Measurements from ENCODE around the gene MAPKBP1. TPM values are rescaled to one million over a fixed set of nuclear protein-coding genes. Genes with fewer than 3 reads are reported as not detected.
A peak's percentile ranks its signal among the peaks of the same experiment; 100 is the strongest.

The MAPKBP1 gene
- total and polyA plus RNA-seq, 2 of the 13 experiments (the other 11 are each of a cell fraction or from before 2014, with no cell fraction given), result 3.0 to 7.3 TPM

DNA sequence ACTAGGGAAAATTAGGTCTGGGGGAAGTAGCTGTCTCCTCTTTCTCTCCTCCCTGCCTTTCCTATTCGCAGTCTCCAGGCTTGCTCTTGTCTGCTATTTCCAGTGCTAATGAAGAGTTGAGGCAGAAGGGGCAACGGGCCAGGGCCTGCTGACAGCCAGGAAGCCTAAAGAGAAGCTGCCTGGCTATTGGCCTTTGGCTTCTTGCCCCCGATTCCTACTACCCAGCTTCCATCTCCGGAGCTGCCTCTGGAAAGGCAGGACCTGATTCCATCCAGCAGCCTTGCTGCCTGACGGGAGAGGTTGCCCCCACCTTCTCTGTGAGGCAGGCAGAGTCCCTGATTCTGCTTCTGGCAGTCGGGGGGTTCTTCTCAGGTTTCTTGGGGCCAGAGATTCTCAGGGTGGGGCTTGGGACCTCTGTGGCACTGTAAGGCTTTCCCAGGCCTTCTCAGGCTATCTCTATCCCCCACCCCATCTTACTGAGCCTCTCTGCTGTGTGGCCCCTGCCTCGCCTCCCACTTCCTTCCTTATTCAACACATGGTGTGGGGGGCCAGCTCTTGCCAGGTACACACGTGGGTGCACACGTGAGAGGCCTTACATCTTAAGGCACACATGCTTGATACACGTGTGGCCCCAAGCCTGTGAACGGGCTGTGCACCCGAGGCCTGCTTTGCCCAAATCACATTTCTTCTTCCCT is 35.4 kb downstream of the MAPKBP1 start (continued):
- TF ChIP-seq PRDM4 (CRISPR knock-in tag; IDR thresholded peaks at IDR 0.05; ENCODE audit: borderline replicate concordance), result no peak
- TF ChIP-seq, protein P1, sequence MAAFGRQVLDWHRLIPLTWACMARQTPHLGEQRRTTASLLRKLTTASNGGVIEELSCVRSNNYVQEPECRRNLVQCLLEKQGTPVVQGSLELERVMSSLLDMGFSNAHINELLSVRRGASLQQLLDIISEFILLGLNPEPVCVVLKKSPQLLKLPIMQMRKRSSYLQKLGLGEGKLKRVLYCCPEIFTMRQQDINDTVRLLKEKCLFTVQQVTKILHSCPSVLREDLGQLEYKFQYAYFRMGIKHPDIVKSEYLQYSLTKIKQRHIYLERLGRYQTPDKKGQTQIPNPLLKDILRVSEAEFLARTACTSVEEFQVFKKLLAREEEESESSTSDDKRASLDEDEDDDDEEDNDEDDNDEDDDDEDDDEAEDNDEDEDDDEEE (CRISPR knock-in tag; IDR thresholded peaks at IDR 0.05), result no peak

GRCh38 chr15:41810651-41811431 is 36.6 kb downstream of the MAPKBP1 start:
- no TSS peak for BruUV-seq (replicated peaks)
- Histone ChIP-seq H3K4me2 (ENCODE audit: low read depth, low read length) (no peak overlapping the region), H3K27me3 (ENCODE audit: control insufficient read depth in 1 of 2, insufficient read depth in 2 of 2, low read length in 2 of 2) (no peaks in the 10 kb centered on the region), H3K4me1 (ENCODE audit: insufficient read depth, low read length) (no peaks in the 10 kb centered on the region), H3K9me3 (ENCODE audit: low read length) (no peaks in the 10 kb centered on the region), H3K79me2 (ENCODE audit: insufficient read depth, low read length) (no peaks in the 10 kb centered on the region), H3K9ac (ENCODE audit: insufficient read depth, low read depth, low read length) (no peak overlapping the region), H3K27ac (ENCODE audit: extremely low read length, insufficient read depth, low read length) (no peak overlapping the region), H3K36me3 (replicated peaks in 1 of 2; ENCODE audit: control insufficient read depth in 1 of 2, insufficient read depth in 2 of 2, low read length in 2 of 2) (peaks cover 3 to 7% of the 10 kb centered on the region in 2 experiments; a peak in 1 of 5 replicates), H2AFZ (ENCODE audit: low read length) (no peak overlapping the region), H4K20me1 (ENCODE audit: insufficient read depth, low read length) (no peaks in the 10 kb centered on the region), H3K4me3 (replicated peaks in 1 of 3; ENCODE audit: insufficient read depth in 1 of 3, low read depth in 2 of 3, low read length in 3 of 3) (no peak overlapping the region)
- FAIRE-seq, result no peak
- ChIA-PET POLR2A (interaction anchor here (1.4 to 3.4 kb wide), 2 partner anchors 37 to 267 kb away, joined by 3 to 20 read pairs; partner anchors contain the start of genes MAPKBP1 and RPAP1), CTCF (ENCODE audit: low intra/inter-chr PET ratio, low total read pairs) (interaction anchor here (4.8 kb wide), 1 partner anchor 38 kb away, joined by 98 read pairs; the partner anchor contains the start of gene MAPKBP1)
- in situ Hi-C loops (cut with HindIII; ENCODE audit: extremely low pct_ligation_motif_present, low pct_unique_long_range_greater_than_20kb) (loop anchor here (5.0 kb wide), 1 partner anchor 39 kb away; the partner anchor contains the start of gene MAPKBP1), intact Hi-C loops (cut with micrococcal nuclease; ENCODE audit: unreplicated experiment) (loop anchor here (1.0 to 5.0 kb wide), 2 partner anchors 39 to 249 kb away; no protein-coding TSS in a partner anchor)
- WGBS (ENCODE audit: low lambda C conversion rate), result 100% methylated on average over 5 of the region's 5 CpGs
- ATAC-seq, result peak; percentile 15
- DNase-seq (ENCODE audit: low spot score), result no peak
- no peak for TF ChIP-seq ZNF775 (CRISPR knock-in tag; IDR thresholded peaks at IDR 0.05; ENCODE audit: borderline replicate concordance)
- 0 out of 2 replicates have a peak, but pooled peaks have one; percentile 25 for TF ChIP-seq HES4 (CRISPR knock-in tag; IDR thresholded peaks at IDR 0.05; ENCODE audit: borderline replicate concordance)
- no peak for TF ChIP-seq TRIM24 (CRISPR knock-in tag; IDR thresholded peaks at IDR 0.05)
- no peak for TF ChIP-seq TSC22D2 (CRISPR knock-in tag; IDR thresholded peaks at IDR 0.05; ENCODE audit: borderline replicate concordance)
- no peak for TF ChIP-seq REPIN1 (CRISPR knock-in tag; IDR thresholded peaks at IDR 0.05; ENCODE audit: borderline replicate concordance, low read depth)
- TF ChIP-seq, protein P2, sequence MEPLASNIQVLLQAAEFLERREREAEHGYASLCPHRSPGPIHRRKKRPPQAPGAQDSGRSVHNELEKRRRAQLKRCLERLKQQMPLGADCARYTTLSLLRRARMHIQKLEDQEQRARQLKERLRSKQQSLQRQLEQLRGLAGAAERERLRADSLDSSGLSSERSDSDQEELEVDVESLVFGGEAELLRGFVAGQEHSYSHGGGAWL (CRISPR knock-in tag; IDR thresholded peaks at IDR 0.05), result no peak
- no peak for TF ChIP-seq SMARCE1 (IDR thresholded peaks at IDR 0.05; ENCODE audit: borderline replicate concordance)
- TF ChIP-seq ATF7 (IDR thresholded peaks at IDR 0.05), result no peak
- TF ChIP-seq ATF7 (CRISPR knock-in tag; IDR thresholded peaks at IDR 0.05), result no peak
- no peak for TF ChIP-seq AKAP8 (CRISPR knock-in tag; IDR thresholded peaks at IDR 0.05)
- no peak for TF ChIP-seq ZNF569 (CRISPR knock-in tag; IDR thresholded peaks at IDR 0.05; ENCODE audit: borderline replicate concordance)
- TF ChIP-seq KDM1A (CRISPR knock-in tag; IDR thresholded peaks at IDR 0.05), result no peak
- no peak for TF ChIP-seq SRSF4 (IDR thresholded peaks at IDR 0.05; ENCODE audit: low read depth, low read length, poor library complexity, severe bottlenecking)
